Hematopoietic multipotent progenitor cell treated with erythropoietin and hydrocortisone succinate and interleukin-3 and kit ligand, for 8 days (in vitro differentiated cells): Measurements from ENCODE around the gene CDHR2.
A peak's percentile ranks its signal among the peaks of the same experiment; 100 is the strongest.
"Not testable (repeated sequence)": the region's sequence is repeated elsewhere in the genome, so short reads cannot be mapped to it uniquely, and the experiment has no call there.

Experiments used
- DNase-seq: peaks from one replicate; pipeline ENCODE4 v3.0.0-alpha.2; 2015

The CDHR2 gene

GRCh38 chr5:176575066-176575465 lies 25.9 kb downstream of the CDHR2 start:
- DNase-seq: no peak

- no peak for DNase-seq
Measured at GRCh38 chr5:176575488-176576422, 26.6 kb downstream of the CDHR2 start.

GRCh38 chr5:176577312-176578176 lies 28.4 kb downstream of the CDHR2 start:
- DNase-seq: no peak

- DNase-seq: peak; percentile 23
Measured at GRCh38 chr5:176578391-176578808, 29.3 kb downstream of the CDHR2 start.

- DNase-seq: no peak
Measured at GRCh38 chr5:176579323-176579722, 30.2 kb downstream of the CDHR2 start.

GRCh38 chr5:176581361-176581760 lies 32.2 kb downstream of the CDHR2 start:
- DNase-seq: no peak

- DNase-seq: no peak
Measured at GRCh38 chr5:176583076-176583475, 33.9 kb downstream of the CDHR2 start.

GRCh38 chr5:176587398-176587797 lies 38.3 kb downstream of the CDHR2 start:
- no peak for DNase-seq

- DNase-seq: no peak
Measured at GRCh38 chr5:176588297-176588696, 39.2 kb downstream of the CDHR2 start.

GRCh38 chr5:176589039-176589769 lies 40.1 kb downstream of the CDHR2 start:
- DNase-seq: no peak

- DNase-seq: no peak
Measured at GRCh38 chr5:176590035-176590717, 41.0 kb downstream of the CDHR2 start.

GRCh38 chr5:176591667-176592066 lies 42.5 kb downstream of the CDHR2 start:
- DNase-seq: not testable (repeated sequence)

- DNase-seq: no peak
Measured at GRCh38 chr5:176592573-176592972, 43.4 kb downstream of the CDHR2 start.

GRCh38 chr5:176593273-176593869 lies 44.2 kb downstream of the CDHR2 start:
- DNase-seq: no peak

GRCh38 chr5:176594554-176594953 lies 45.4 kb downstream of the CDHR2 start:
- DNase-seq: no peak

GRCh38 chr5:176595386-176595943 lies 46.3 kb downstream of the CDHR2 start:
- DNase-seq: no peak

- DNase-seq: no peak
Measured at GRCh38 chr5:176596069-176596644, 47.0 kb downstream of the CDHR2 start.

GRCh38 chr5:176596689-176597416 lies 47.7 kb downstream of the CDHR2 start:
- DNase-seq: peak; percentile 59

- DNase-seq: no peak
Measured at GRCh38 chr5:176597417-176598389, 48.6 kb downstream of the CDHR2 start.
